Measurements from ENCODE around the gene TMEM8B. TPM values are rescaled to one million over a fixed set of nuclear protein-coding genes. Genes with fewer than 3 reads are reported as not detected.

Gene TMEM8B
- total RNA-seq, 3 donors from 2014 or later = 1.5 to 1.9 (median 1.8) TPM

GRCh38 chr9:35798658-35799374, 30.2 kb upstream of the TMEM8B start:
- Mint-ChIP-seq H3K4me1 (ENCODE audit: low read depth) (peaks cover 20% of the 10 kb centered on the region), H3K36me3 (ENCODE audit: insufficient read depth) (peaks cover 24% of the 10 kb centered on the region), H3K4me3 (no peak overlapping the region), H3K9me3 (no peaks in the 10 kb centered on the region), H3K27me3 (ENCODE audit: low read depth) (no peaks in the 10 kb centered on the region)
- DNase-seq = no peak
- ATAC-seq = peak; percentile 99

- Mint-ChIP-seq H3K4me1 (ENCODE audit: low read depth) (peaks cover 14% of the 10 kb centered on the region), H3K27me3 (ENCODE audit: low read depth) (no peaks in the 10 kb centered on the region), H3K4me3 (no peak overlapping the region), H3K9me3 (no peaks in the 10 kb centered on the region), H3K36me3 (ENCODE audit: insufficient read depth) (peaks cover 29% of the 10 kb centered on the region)
- DNase-seq = no peak
- no peak for ATAC-seq
Observed at GRCh38 chr9:35800530-35800929, 28.5 kb upstream of the TMEM8B start.

GRCh38 chr9:35801328-35802128, 27.5 kb upstream of the TMEM8B start:
- H3K36me3 Mint-ChIP-seq (ENCODE audit: insufficient read depth) = peaks cover 29% of the 10 kb centered on the region
- no peaks in the 10 kb centered on the region for H3K9me3 Mint-ChIP-seq
- DNase-seq (no peak), ATAC-seq (no peak)
- peaks cover 14% of the 10 kb centered on the region for H3K4me1 Mint-ChIP-seq (ENCODE audit: low read depth)
- no peak overlapping the region for H3K4me3 Mint-ChIP-seq
- H3K27me3 Mint-ChIP-seq (ENCODE audit: low read depth) = no peaks in the 10 kb centered on the region

- DNase-seq = no peak
- H3K9me3 Mint-ChIP-seq = no peaks in the 10 kb centered on the region
- no peak for ATAC-seq
- H3K27me3 Mint-ChIP-seq (ENCODE audit: low read depth) = no peaks in the 10 kb centered on the region
- H3K4me1 Mint-ChIP-seq (ENCODE audit: low read depth) = no peaks in the 10 kb centered on the region
- H3K36me3 Mint-ChIP-seq (ENCODE audit: insufficient read depth) = peaks cover 19% of the 10 kb centered on the region
- H3K4me3 Mint-ChIP-seq = no peak overlapping the region
Observed at GRCh38 chr9:35806101-35806500, 22.9 kb upstream of the TMEM8B start.

GRCh38 chr9:35808433-35808832, 20.6 kb upstream of the TMEM8B start:
- ATAC-seq = no peak
- H3K9me3 Mint-ChIP-seq = no peaks in the 10 kb centered on the region

GRCh38 chr9:35810122-35810521, 18.9 kb upstream of the TMEM8B start:
- no peak for ATAC-seq
- H3K36me3 Mint-ChIP-seq (ENCODE audit: insufficient read depth) = peaks cover 6% of the 10 kb centered on the region
- peaks cover 28% of the 10 kb centered on the region for H3K4me1 Mint-ChIP-seq (ENCODE audit: low read depth)
- H3K27me3 Mint-ChIP-seq (ENCODE audit: low read depth) = no peaks in the 10 kb centered on the region
- no peaks in the 10 kb centered on the region for H3K9me3 Mint-ChIP-seq
- no peak overlapping the region for H3K4me3 Mint-ChIP-seq
- DNase-seq = no peak

More at GRCh38 chr9:35808433-35808832, 20.6 kb upstream of the TMEM8B start:
- peaks cover 19% of the 10 kb centered on the region for H3K4me1 Mint-ChIP-seq (ENCODE audit: low read depth)
- no peak overlapping the region for H3K4me3 Mint-ChIP-seq
- no peaks in the 10 kb centered on the region for H3K27me3 Mint-ChIP-seq (ENCODE audit: low read depth)
- DNase-seq = no peak
- H3K36me3 Mint-ChIP-seq (ENCODE audit: insufficient read depth) = peaks cover 9% of the 10 kb centered on the region

- H3K36me3 Mint-ChIP-seq (ENCODE audit: insufficient read depth) = peaks cover 3% of the 10 kb centered on the region
- no peak for ATAC-seq
- H3K4me3 Mint-ChIP-seq = peak overlapping the region; percentile 80
- H3K9me3 Mint-ChIP-seq = no peaks in the 10 kb centered on the region
- peaks cover 32% of the 10 kb centered on the region for H3K4me1 Mint-ChIP-seq (ENCODE audit: low read depth)
- no peaks in the 10 kb centered on the region for H3K27me3 Mint-ChIP-seq (ENCODE audit: low read depth)
- no peak for DNase-seq
Observed at GRCh38 chr9:35811381-35812024, 17.5 kb upstream of the TMEM8B start.

GRCh38 chr9:35812025-35812602, 16.9 kb upstream of the TMEM8B start, which contains the start of gene SPAG8:
Gene SPAG8, minus strand, starts transcription at chr9:35812262. Its CDS starts 115 bp downstream, at chr9:35812147.
- DNase-seq (peak; percentile 88), ATAC-seq (peak; percentile 65 to 72)
- Mint-ChIP-seq H3K4me3 (peak within 1 kb of the TSS; percentile 80), H3K27me3 (ENCODE audit: low read depth) (no peaks in the 10 kb centered on the region), H3K9me3 (no peaks in the 10 kb centered on the region), H3K4me1 (ENCODE audit: low read depth) (peaks cover 32% of the 10 kb centered on the region), H3K36me3 (ENCODE audit: insufficient read depth) (peaks cover 3% of the 10 kb centered on the region)

GRCh38 chr9:35813434-35814105, 15.5 kb upstream of the TMEM8B start:
- DNase-seq (no peak), ATAC-seq (no peak)
- Mint-ChIP-seq H3K27me3 (ENCODE audit: low read depth) (no peaks in the 10 kb centered on the region), H3K36me3 (ENCODE audit: insufficient read depth) (peaks cover 2% of the 10 kb centered on the region), H3K4me1 (ENCODE audit: low read depth) (peaks cover 32% of the 10 kb centered on the region), H3K9me3 (no peaks in the 10 kb centered on the region), H3K4me3 (peak overlapping the region; percentile 93)

GRCh38 chr9:35814106-35814840, 14.8 kb upstream of the TMEM8B start:
- Mint-ChIP-seq H3K4me1 (ENCODE audit: low read depth) (peaks cover 32% of the 10 kb centered on the region), H3K27me3 (ENCODE audit: low read depth) (peaks cover 2% of the 10 kb centered on the region), H3K36me3 (ENCODE audit: insufficient read depth) (no peaks in the 10 kb centered on the region), H3K9me3 (no peaks in the 10 kb centered on the region), H3K4me3 (peak overlapping the region; percentile 93)
- ATAC-seq (peak; percentile 2 to 8), DNase-seq (no peak)

- Mint-ChIP-seq H3K27me3 (ENCODE audit: low read depth) (peaks cover 2% of the 10 kb centered on the region), H3K36me3 (ENCODE audit: insufficient read depth) (no peaks in the 10 kb centered on the region), H3K9me3 (no peaks in the 10 kb centered on the region), H3K4me3 (peak within 1 kb of the TSS; percentile 93), H3K4me1 (ENCODE audit: low read depth) (peaks cover 32% of the 10 kb centered on the region)
- peak; percentile 95 for DNase-seq
- peak; percentile 87 to 90 for ATAC-seq
Observed at GRCh38 chr9:35814841-35815543, 14.0 kb upstream of the TMEM8B start, which contains the start of gene HINT2. Gene HINT2, minus strand, starts transcription at chr9:35815042. Its CDS starts 63 bp downstream, at chr9:35814979.

GRCh38 chr9:35816708-35817107, 12.3 kb upstream of the TMEM8B start:
- DNase-seq = no peak
- Mint-ChIP-seq H3K4me3 (peak overlapping the region; percentile 93), H3K27me3 (ENCODE audit: low read depth) (peaks cover 2% of the 10 kb centered on the region)

GRCh38 chr9:35818341-35818740, 10.7 kb upstream of the TMEM8B start:
- no peaks in the 10 kb centered on the region for H3K36me3 Mint-ChIP-seq (ENCODE audit: insufficient read depth)
- H3K4me3 Mint-ChIP-seq = no peak overlapping the region
- H3K27me3 Mint-ChIP-seq (ENCODE audit: low read depth) = peaks cover 2% of the 10 kb centered on the region
- ATAC-seq (no peak), DNase-seq (no peak)
- no peaks in the 10 kb centered on the region for H3K9me3 Mint-ChIP-seq
- peaks cover 14% of the 10 kb centered on the region for H3K4me1 Mint-ChIP-seq (ENCODE audit: low read depth)

More at GRCh38 chr9:35816708-35817107, 12.3 kb upstream of the TMEM8B start:
- peaks cover 30% of the 10 kb centered on the region for H3K4me1 Mint-ChIP-seq (ENCODE audit: low read depth)
- H3K9me3 Mint-ChIP-seq = no peaks in the 10 kb centered on the region
- ATAC-seq = no peak
- H3K36me3 Mint-ChIP-seq (ENCODE audit: insufficient read depth) = no peaks in the 10 kb centered on the region

Data from activated T-cell treated with anti-CD3 and anti-CD28 coated beads, Interleukin-2, amount 50 U/mL, for 4 hours (primary cell).